Peyer's patch (tissue), 4 donors: ENCODE data around the gene WDR38.

Experiments
- POLR2A ChIP-seq, 2 donors: fragments of 450-650 bp; IDR thresholded peaks; one replicate each; pipeline ENCODE4 v1.5.1; 2017; ENCODE audit warnings: antibody characterized with exemption in 2 of 2, mild to moderate bottlenecking in 2 of 2, moderate library complexity in 2 of 2
- TF ChIP-seq, protein P1 (sequence below), 6 experiments: fragments of 450-650 bp in 4 of 6; fragments of 200-600 bp in 2 of 6; sonication (generic) in 1 of 6; IDR thresholded peaks; one replicate each; pipeline ENCODE4 v1.5.1; 2017 to 2019; ENCODE audit warnings: antibody characterized with exemption in 6 of 6, mild to moderate bottlenecking in 3 of 6, moderate library complexity in 1 of 6

DNA sequence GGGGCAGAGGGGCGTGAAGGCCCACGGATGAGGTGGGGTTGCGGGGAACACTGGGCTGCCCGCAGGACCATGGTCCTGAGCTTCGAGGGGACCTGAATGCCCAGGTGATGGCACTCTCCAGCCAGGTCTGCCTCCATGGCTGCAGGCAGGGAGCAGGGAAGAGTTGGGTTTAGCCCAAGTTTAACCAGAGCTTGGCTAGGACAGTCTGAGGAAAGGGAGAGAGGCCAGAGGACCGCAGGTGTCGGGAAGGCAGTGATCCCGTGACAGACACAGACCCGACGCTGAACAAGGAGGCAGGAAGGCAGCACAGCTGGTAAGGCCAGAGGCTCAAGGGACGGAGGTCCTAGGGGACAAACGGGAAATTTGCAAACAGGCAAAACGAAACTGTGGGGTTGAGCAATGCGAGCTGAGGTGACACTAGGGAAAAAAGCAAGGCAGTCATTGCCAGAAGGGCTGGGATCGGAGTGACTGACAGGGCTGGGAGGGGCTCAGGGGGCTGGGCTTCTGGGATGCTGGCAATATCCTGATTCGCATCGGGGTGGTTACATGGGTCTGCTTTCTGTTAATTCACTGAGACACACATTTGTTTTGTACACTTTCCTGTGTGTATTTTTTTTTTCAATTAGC is 33.7 kb downstream of the WDR38 start:
- TF ChIP-seq, protein P1, sequence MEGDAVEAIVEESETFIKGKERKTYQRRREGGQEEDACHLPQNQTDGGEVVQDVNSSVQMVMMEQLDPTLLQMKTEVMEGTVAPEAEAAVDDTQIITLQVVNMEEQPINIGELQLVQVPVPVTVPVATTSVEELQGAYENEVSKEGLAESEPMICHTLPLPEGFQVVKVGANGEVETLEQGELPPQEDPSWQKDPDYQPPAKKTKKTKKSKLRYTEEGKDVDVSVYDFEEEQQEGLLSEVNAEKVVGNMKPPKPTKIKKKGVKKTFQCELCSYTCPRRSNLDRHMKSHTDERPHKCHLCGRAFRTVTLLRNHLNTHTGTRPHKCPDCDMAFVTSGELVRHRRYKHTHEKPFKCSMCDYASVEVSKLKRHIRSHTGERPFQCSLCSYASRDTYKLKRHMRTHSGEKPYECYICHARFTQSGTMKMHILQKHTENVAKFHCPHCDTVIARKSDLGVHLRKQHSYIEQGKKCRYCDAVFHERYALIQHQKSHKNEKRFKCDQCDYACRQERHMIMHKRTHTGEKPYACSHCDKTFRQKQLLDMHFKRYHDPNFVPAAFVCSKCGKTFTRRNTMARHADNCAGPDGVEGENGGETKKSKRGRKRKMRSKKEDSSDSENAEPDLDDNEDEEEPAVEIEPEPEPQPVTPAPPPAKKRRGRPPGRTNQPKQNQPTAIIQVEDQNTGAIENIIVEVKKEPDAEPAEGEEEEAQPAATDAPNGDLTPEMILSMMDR (IDR thresholded peaks at IDR 0.05): no peak
- TF ChIP-seq POLR2A (IDR thresholded peaks at IDR 0.05): no peak
